ENCODE data around the gene CHST15.
"Not testable (repeated sequence)": the region's sequence is repeated elsewhere in the genome, so short reads cannot be mapped to it uniquely, and the experiment has no call there.

CHST15 gene

DNA sequence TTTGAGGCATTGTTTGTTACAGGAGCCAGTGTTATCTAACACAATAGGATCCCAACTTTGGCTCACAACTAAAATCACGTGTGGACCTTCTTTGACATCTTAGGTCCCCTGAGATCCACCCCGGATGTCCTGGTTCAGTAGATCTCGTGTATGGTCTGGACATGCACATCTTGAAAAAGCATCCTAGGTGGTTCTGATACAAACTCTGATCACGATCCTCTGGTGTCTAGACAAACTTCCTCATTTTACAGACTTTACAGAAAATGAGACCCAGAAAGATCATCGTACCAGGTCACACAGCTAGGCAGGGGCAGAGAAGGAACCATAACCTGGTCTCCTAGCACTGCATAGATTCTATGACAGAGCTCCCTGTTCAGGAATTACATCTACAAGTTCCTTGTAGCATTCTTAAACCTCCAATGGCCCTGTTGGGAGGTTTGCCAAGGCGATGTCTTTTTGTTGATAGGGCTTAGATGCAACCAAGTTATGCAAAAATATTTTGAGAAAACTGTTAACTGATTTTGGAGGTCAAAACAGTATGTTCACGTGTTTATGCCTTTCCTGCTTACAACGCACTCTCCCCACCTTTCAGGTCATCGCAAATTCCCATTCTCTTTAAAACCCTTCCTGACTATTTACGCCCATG lies 30.8 kb upstream of the CHST15 start:
- no peak for DNase-seq (ENCODE audit: low read depth)

DNA sequence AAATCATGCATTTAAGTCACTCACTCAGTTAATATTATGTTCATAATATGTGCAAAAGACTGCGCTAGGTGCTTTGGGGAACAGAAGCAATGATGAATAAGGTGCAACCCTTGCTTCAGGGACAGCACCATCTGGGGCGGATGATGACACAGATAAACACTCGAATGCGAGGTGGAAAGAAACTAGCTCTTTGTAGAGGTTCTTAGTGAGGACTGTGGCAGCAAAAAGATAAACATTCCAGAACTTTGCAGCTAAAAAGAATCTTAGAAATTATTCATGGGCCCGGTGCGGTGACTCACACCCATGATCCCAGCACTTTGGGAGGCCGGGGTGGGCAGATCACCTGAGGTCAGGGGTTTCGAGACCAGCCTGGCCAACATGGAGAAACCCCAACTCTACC lies 29.8 kb upstream of the CHST15 start:
- DNase-seq (ENCODE audit: low read depth), result no peak

DNA sequence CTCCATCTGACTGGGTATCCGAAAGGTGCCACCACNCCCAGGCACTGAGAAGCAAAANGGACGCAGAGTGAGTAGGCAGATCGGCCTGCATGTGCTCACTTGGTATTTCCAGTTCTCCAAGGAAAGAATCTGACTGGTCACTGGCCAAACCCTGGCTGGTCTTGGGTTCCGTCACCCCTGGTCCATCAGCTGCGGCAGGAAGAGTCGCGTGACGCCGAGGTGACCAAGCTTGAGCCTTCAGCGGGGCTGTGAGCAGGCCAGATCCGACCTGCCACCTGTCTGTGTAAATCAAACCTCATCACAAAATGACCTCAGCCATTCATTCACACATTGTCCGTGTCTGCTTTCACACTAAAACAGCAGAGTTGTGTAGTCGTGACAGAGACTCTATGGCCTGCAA lies 28.8 kb upstream of the CHST15 start:
- no peak for DNase-seq (ENCODE audit: low read depth)

DNA sequence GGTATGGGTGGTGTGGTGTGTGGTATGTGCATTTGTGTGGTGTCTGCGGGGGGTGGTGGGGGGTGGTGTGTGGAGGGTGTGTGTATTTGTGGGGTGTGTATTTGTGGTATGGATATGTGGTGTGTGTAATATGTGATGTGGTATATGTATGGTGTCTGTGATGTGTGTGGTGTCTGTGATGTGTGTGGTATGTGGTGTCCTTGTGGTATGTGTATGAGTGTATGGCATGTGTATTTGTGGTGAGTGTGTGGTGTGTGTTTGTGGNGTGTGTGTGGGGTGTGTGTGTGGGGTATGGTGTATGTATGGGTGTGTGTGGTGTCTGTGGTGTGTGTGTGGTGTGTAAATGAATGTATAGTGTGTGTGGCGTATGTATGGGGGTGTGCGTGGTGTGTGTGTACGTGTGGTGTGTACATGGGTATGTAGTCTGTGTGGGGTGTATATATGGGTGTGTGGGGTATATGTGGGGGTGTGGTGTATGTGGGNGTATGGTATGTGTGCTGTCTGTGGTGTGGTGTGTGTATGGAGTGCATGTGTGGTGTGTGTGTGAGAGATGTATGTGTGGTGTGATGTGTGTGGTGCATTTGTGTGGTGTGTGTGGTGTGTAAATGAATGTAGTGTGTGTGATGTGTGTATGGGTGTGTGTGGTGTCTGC lies 27.1 kb upstream of the CHST15 start:
- DNase-seq (ENCODE audit: low read depth), result peak; percentile 12

DNA sequence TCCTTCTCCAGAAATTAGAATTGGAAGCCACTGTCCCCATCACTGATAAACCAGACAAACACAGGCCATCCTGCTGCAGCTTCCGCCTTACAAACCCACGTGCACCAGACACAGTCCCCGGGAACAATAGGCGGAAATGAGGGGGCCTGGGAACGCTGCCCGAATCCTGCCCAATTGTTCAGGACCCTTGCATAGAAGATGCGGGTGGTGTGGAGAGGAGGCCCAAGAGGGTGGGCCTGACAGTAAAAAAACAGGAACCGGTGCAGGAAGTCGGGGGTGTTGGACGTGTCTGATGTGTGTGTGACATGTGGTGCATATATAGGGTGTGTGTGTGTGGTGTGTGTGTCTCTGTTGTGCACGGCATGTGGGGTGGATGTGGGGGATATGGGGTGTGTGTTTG lies 26.5 kb upstream of the CHST15 start:
- DNase-seq (ENCODE audit: low read depth), result peak; percentile 32

DNA sequence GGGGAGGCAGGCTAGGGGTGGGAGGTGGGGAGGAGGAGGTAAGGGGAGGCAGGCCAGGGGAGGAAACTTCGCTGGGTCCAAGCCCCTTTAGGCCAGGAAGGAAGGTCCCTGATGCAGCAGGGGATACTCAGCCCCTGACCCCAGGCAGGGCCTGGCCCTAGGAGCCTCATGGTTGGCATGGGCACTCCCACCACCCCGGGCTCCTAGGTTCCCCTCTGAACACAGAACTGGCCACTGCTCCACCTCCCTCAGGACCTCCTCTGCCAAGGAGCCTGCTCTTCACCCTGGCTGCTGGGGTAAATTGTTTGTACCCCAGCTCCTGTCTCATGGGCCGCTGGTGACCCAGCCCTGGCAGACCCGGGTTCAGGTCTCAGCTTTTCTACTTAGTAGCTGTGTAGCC lies 25.8 kb upstream of the CHST15 start:
- no peak for DNase-seq (ENCODE audit: low read depth)

DNA sequence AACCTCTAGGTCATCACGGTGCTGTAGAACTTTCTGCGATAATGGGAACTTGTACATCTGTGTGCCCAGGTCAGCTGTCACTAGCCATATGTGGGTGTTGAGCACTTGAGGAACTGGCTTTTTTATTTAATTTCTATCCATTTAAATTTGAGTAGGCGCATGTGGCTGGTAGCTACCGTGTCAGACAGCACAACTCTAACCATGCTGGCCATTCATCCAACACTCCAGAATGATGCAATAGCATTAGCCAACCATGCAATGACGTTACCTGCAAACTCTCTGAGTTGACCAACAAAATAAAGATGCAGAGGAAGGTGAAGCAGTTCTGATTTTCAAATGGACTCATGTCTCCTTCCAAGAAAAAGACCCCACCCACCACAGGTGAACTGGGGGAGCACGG lies 24.4 kb upstream of the CHST15 start:
- no peak for DNase-seq (ENCODE audit: low read depth)

DNA sequence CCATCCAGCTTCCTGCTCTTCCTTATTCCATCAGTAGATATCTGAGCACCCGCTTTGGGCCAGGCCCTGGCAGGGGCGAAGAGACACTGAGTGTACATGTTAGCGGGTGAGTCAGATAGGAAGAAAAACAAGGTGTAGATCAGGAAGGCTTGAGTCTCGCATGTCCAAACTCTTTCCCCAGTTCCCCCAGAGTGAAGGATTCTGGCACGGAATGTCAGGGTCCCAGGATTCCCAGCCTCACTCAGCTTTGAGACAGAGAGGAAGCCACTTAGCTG lies 24.1 kb upstream of the CHST15 start:
- DNase-seq (ENCODE audit: low read depth), result no peak

DNA sequence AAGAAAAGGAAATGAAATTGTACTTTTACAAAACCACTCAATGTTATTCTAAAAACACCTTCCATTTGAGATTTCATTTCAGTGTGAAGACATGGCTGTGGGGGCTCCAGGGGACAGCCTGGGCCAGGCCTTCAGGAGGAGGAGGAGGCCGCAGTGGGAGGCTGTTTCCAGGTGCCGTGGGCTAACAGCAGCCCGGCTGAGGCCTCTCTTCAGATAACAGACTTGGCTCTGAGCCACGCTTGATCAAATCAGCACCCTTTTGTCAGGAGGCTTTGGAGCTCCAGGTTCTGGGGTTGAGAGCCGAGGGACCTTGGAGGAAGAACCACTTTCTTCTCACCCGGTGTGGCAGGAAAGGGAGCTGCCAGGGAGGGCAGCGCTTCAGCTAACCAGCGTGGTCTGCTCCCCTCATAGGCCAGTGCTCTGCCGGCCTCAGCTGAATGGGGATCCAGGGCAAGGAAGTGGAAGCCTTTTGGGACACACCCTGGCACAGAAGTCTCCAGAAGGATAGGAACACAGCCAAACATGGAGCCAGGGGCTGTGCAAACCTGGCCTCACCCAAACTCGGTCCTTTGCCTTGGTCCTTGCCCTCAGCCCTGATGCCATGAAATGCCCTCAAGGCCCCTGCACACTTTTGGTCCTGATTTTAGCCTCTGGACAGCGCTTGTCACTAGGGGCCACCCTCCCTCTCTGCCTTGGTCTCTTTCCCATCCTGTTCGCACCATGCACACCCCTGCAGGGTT lies 23.5 kb upstream of the CHST15 start:
- DNase-seq (ENCODE audit: low read depth), result no peak

DNA sequence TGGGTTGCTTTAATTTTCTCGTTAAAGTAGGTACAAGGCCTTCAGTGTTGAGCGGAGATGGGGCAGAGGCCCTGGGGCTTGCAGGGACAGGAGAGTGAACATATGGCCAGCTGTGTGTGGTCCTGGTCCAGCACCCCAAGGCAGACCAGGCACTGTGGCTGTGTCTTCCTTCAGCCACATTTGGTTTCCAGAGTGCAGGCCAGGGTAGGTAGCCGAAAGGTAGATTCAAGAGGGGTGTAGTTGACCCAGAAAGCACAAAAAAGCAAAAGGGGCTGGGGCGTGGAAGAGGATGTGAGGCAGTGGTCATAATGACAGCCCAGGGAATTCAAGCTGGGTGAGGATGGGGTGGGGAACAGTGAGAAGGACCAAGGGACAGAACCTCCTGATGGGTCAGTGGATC lies 21.3 kb upstream of the CHST15 start:
- DNase-seq (ENCODE audit: low read depth), result no peak

DNA sequence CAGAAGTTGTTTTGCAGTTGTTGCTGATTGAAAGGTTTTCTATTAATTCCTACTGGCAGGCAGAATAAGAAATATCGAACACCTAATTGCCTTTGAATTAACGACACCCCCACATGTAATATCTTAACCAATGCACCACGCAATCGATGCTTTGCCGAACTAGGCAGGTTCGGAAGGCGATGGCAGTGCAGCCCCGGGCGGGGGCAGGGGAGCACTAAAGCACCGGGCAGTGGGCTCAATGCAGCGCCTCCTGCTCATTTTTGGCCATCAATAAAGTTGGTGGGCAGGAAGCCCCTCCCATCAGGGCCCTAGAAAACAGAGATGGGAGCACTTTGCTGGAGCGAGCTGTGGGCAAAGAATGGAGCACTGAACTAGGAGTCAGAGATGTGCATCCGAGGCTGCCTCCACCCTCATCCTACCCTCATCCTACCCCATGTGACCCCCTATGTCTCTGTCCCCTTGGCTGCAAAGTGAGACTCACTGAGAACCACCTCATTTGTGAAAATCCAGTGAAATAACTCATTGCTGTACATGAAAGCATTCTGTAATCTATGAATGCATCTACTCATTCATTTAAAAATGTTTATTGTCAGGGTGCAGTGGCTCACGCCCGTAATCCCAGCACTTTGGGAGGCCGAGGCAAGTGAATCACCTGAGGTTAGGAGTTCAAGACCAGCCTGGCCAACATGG lies 19.6 kb upstream of the CHST15 start:
- no peak for DNase-seq (ENCODE audit: low read depth)

DNA sequence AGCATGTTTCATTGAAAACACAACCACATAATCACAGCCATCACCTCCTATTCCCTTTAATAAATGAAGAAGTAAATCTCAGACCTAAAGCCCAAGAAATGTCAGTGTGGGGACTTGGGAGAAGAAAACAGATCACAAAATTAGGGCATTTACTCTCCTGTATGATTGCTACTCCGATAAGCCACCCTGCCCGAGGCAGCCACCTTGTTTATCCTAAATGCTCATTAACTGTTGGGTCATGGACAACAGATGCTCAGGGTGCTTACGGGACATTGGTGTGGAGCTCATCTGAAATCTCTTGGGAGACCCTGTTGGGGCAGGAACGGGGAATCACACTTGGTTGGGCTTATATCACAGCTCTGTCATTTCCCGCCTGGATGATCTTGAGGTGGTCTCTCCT lies 17.5 kb upstream of the CHST15 start:
- no peak for DNase-seq (ENCODE audit: low read depth)

DNA sequence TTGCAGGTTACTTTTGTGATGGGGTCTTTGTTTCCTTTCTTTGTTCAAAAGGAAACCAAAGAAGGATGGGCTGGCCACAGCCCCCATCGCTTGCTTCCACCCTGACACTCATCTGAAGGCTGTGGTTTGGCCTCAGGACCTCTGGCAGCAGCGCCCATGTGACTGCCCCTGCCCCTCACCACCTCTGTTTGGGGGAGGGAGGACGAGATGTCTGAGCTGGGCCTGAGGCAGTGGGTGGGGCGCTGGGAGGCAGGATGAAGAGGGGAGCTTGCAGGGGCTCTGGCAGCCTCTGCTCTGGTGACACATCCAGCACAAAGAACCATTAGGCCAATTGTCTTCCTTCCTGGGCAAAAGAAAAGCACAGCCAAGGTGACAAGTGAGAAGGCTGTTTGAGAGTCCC lies 15.9 kb upstream of the CHST15 start:
- no peak for DNase-seq (ENCODE audit: low read depth)

DNA sequence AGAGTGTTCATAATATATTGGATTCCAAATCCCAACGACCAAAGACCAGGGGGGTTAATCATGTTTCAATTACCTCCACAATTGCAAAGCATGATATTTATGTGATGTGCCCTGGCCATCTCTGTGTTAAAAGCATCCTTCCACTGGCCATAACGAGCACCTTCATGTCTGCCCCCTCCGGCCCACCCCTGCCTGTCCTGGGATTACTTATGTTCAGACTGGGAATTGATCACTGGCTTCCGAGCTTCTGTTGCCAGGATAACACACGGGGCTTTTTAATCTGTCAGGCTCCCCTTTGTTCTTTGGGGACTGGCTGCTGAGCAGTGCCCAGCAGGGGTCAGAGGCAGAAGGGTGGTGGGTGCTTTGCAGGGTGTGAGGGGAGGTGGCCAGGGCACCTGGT lies 13.7 kb upstream of the CHST15 start:
- DNase-seq (ENCODE audit: low read depth), result no peak

DNA sequence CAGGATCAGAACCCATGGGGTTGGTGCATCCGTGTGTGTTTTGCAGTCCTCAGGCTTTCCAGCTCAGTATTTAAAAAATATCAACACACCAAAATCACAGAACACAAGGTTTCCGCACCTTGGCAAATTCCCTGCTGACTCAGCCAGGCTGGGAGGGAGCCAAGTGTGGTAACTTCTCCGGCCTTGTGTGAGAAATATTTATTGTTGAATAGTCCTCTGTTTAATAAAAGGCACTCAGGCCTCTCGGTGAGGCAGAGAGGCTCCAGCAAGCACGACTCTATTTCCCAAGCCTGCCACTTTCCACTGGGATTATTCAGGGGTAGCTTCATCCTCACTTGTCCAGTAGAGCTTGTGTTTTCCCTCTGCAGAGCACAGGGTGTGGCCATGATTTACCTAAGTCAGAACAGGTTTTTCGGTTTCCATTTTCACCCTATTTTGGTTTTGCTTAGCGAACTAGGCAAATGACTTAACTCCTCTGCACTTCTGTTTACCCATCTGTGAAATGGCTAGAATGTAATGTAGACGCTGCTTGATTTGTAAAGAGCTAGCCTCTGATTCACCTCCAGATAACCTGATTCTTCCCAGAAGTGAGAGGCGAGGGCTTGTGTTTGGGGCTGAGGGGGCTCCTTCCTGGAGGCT lies 13.0 kb upstream of the CHST15 start:
- no peak for DNase-seq (ENCODE audit: low read depth)

DNA sequence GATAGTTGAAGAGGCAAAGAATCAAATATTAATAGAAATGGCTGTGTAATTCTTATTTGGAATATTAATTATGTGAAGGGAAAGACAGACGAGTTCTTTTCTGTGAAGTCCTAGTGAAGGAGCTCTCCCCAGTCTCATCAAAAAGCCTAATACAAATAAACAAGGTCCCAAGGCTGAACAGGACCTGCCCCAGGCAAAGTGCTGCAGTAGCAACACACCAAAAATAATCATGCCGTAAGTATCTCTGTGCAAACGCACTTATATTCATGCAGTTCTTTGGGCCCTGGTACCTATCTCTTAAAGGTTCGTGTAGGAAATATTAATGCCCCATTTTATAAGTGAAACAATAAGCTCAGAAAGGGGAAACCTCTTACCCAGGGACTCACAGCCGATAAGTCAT lies 12.2 kb upstream of the CHST15 start:
- no peak for DNase-seq (ENCODE audit: low read depth)

DNA sequence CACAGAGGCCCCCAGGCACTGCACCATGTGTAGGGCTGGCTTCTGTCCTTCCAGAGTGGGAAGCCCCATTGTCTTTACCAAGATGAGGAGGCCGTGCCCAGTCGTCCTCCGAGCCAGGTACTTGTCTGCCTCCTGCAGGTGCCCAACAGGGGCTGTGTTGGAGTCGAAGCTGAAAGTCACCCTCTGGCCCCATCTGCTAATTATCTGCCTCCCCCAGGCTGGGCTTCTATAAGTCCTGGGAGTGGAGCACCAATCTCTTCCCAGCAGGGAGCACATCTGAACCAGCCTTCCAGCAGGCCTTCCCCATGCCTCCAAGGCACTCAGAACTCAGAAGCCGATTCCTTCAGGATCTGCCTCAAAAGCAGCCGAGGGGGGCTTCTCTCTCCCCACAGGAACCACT lies 11.6 kb upstream of the CHST15 start:
- DNase-seq (ENCODE audit: low read depth), result no peak

DNA sequence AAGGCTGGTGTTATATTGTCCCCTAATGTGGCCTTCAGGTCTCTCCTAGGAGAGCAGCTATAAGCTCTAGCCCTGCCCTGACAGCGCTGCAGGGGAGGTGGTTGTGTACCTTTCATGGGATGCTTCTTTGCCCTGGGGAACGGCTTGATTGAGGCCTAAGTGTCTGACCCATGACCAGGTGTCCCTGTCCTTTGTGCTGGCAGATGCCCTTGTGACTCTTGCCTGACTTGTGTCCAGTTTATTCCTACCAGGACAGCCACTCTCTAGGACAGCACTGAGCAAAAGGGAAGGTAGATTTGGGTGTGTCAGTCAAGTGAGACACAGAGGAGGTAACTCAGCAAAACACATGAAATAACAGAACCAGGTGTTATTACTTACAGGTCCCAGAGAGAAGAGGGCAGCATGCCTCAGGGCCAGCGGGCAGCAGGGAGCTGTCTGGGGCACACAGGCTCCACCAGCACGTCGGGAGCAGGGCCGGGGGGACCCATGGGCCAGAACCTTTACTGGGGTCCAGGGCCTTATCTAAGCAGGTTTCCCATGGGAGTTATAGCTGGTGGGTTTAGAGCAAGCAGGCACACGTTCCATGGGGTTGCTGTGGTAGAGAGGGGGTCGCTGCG lies 10.7 kb upstream of the CHST15 start:
- no peak for DNase-seq (ENCODE audit: low read depth)

DNA sequence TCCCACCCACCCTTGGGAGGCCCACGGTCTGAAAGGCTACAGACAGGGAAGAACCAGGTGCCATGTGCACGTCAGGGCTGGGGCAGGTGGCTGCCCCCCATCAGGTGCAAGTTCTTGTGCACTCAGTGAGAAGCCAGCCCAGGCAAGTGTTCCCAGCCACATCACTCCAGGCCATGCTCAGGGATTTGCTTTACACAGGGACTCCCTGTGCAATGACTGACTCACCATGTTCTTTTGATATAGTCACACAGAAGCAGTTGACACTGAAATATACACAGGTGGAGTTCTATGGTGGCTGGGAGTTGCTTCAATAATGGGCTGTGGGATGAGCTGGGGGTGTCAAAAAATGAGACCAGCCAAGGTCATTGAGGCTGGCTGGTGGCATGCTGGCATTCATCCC lies 8.0 kb upstream of the CHST15 start:
- no peak for DNase-seq (ENCODE audit: low read depth)

DNA sequence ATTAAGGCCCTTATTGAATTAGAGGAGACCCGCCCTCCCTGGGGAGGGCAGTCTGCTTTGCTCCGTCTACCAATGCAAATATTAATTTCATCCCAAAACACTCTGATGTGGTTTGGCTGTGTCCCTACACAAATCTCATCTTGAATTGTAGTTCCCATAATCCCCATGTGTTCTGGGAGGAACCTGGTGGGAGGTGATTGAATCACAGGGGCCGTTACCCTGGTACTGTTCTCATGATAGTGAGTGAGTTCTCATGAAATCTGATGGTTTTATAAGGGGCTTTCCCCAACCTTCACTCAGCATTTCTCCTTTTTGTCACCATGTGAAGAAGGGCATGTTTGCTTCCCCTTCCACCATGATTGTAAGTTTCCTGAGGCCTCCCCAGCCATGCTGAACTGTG lies 7.3 kb upstream of the CHST15 start:
- not testable (repeated sequence) for DNase-seq (ENCODE audit: low read depth)

DNA sequence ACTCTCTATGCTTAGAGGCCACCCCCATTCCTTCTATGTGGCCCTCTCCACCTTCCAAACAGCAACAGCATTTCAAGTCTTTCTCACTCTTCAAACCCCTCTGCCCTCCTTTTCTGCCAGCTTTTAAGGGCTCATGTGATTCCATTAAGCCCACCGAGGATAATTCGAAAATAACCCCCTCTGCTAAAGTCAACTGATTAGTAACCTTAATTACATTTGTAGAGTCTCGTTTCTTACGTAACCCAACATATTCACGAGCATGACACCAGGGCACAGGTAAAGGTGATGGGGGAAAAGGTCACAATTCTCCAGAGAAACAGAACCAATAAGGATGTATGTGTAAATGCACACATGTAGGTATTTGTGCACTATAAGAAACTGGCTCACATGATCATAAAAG lies 6.7 kb upstream of the CHST15 start:
- DNase-seq (ENCODE audit: low read depth), result no peak

DNA sequence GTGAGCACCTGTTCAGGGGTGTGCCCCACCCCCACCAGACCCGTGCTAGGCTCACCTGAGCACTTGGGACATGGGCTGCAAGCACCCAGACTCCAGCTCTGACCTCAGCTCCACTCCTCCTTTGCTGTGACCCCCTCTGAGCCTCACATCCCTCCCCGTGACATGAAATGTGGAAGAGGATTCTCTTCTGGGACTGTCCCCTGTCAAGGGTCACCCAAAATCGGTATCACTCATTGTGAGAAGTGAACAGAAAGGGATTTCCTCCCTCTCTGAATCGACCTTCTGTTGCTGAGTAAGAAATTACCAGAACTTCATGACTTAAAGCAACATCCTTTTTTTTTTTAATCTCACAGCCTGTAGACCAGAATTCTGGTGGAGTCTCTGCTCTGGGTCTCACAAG lies 6.2 kb upstream of the CHST15 start:
- no peak for DNase-seq (ENCODE audit: low read depth)

All from CMK (cell line).